ENCODE results near the gene KLHL3. TPM values are rescaled to one million over a fixed set of nuclear protein-coding genes. Genes with fewer than 3 reads are reported as not detected.

Gene KLHL3
- total RNA-seq, 6 donors from 2014 or later: 2.7 to 17.8 (median 5.2) TPM

DNA sequence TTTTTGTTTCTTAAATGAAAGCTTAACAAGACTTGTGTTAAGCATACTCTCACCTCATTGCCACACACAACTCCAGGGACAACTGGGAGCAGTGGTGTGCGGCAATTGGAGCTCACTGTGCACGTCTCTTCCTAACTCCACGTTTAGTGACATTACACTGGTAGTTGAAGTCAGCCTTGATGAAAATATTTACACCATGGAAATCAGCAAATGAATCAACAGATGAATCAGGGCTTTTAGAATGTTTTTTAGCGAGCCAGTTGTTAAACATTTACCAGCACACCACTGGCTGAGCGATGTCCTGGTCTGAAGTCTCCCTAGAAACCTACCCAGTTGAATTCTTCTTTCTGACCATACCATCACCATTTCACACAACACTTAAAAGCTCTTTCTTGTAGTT is 67.3 kb downstream of the KLHL3 start:
- 89 to 94% methylated on average over 5 of the region's 5 CpGs for WGBS, 2 donors
- no peak overlapping the region for H3K27ac ChIP-seq

DNA sequence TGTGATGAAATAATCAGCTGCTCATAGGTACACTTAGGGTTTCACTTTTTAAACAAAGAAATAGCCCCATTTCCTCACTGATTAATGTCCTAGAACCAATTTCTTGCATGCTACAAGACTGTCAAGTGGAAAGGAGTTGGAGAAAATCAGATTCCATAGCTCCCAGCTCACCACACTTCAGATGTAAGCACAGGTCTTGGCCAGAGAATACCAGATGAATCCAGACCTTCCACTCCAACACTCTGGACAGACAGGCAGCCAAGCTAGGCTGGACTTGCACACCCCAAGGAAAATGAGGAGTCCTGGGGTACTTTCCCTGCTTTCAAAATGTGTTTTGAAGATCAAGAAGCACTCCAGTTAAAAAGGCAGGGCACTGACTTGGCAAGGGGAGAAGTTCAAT is 68.5 kb downstream of the KLHL3 start:
- TF ChIP-seq POLR2A (IDR thresholded peaks at IDR 0.05): no peak
- TF ChIP-seq EP300 (IDR thresholded peaks at IDR 0.05): no peak
- no peak for TF ChIP-seq POLR2AphosphoS5 (IDR thresholded peaks at IDR 0.05)
- TF ChIP-seq, protein P1, sequence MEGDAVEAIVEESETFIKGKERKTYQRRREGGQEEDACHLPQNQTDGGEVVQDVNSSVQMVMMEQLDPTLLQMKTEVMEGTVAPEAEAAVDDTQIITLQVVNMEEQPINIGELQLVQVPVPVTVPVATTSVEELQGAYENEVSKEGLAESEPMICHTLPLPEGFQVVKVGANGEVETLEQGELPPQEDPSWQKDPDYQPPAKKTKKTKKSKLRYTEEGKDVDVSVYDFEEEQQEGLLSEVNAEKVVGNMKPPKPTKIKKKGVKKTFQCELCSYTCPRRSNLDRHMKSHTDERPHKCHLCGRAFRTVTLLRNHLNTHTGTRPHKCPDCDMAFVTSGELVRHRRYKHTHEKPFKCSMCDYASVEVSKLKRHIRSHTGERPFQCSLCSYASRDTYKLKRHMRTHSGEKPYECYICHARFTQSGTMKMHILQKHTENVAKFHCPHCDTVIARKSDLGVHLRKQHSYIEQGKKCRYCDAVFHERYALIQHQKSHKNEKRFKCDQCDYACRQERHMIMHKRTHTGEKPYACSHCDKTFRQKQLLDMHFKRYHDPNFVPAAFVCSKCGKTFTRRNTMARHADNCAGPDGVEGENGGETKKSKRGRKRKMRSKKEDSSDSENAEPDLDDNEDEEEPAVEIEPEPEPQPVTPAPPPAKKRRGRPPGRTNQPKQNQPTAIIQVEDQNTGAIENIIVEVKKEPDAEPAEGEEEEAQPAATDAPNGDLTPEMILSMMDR (IDR thresholded peaks at IDR 0.05): no peak
- Histone ChIP-seq H3K27me3 (no peaks in the 10 kb centered on the region), H3K9me3 (no peaks in the 10 kb centered on the region), H3K27ac (peak overlapping the region in 2 of 4 donors; percentile 5 to 24), H3K36me3 (no peaks in the 10 kb centered on the region), H3K4me1 (peaks cover 4 to 18% (median 9%) of the 10 kb centered on the region in 4 donors), H3K4me3 (no peak overlapping the region)
- ATAC-seq (ENCODE audit: low FRiP score in 2 of 2): peak in 1 of 2 donors; percentile 62
- peak in 1 of 2 donors; percentile 41 for DNase-seq

More for the DNA sequence above, 67.3 kb downstream of the KLHL3 start:
- Histone ChIP-seq H3K27me3 (no peaks in the 10 kb centered on the region), H3K4me1 (peaks cover 4 to 18% (median 9%) of the 10 kb centered on the region in 4 donors), H3K36me3 (no peaks in the 10 kb centered on the region), H3K4me3 (no peak overlapping the region), H3K9me3 (no peaks in the 10 kb centered on the region)
- ATAC-seq (ENCODE audit: low FRiP score in 2 of 2) (no peak), DNase-seq (no peak)
- TF ChIP-seq POLR2A (IDR thresholded peaks at IDR 0.05) (no peak), POLR2AphosphoS5 (IDR thresholded peaks at IDR 0.05) (no peak), EP300 (IDR thresholded peaks at IDR 0.05) (no peak)
- TF ChIP-seq, protein P1 (IDR thresholded peaks at IDR 0.05): no peak

DNA sequence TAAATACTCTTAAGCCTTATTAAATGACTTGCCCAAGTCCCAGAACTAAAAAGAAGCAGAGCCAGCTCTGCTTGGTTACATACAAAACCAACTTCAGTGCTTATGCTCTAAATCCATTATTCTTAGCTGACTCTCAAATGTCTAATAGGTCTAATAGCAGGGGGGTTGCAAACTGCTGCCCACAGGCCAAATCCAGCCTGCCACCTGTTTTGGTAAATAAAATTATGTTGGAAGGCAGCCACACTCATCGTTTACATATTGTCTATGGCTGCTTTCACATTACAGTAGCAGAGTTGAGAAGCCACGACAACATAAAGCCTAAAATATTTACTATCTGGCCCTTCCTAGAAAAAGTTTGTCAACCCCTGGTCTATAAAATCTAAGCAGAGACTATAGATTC is 69.0 kb downstream of the KLHL3 start:
- Histone ChIP-seq H3K4me3 (no peak overlapping the region), H3K27me3 (no peaks in the 10 kb centered on the region), H3K36me3 (no peaks in the 10 kb centered on the region), H3K4me1 (peaks cover 4 to 18% (median 9%) of the 10 kb centered on the region in 4 donors), H3K27ac (peak overlapping the region in 2 of 4 donors; percentile 24 to 35), H3K9me3 (no peaks in the 10 kb centered on the region)
- TF ChIP-seq, protein P1 (IDR thresholded peaks at IDR 0.05): no peak
- TF ChIP-seq EP300 (IDR thresholded peaks at IDR 0.05) (no peak), POLR2AphosphoS5 (IDR thresholded peaks at IDR 0.05) (no peak), POLR2A (IDR thresholded peaks at IDR 0.05) (no peak)
- no peak for ATAC-seq (ENCODE audit: low FRiP score in 2 of 2)
- WGBS, 2 donors: 25 to 33% methylated on average over 2 of the region's 2 CpGs
- no peak for DNase-seq

DNA sequence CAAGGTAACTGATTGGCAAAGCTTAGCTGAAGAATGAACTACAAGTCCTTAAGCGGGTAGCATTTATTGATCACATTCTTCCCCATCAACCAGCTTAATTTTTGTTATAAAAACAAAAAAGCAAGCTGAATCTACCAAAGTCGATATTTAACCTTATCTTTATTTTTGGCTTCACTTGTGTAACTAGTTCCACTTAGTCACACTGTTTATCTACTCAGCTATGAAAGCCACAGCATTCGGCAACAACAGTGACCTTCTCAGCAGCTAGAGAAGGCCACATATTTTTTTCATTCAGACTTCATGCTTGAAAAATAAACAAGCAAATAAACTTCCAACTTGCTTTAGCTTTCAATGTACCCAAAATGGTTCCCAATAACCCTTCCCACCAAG is 69.4 kb downstream of the KLHL3 start:
- peak overlapping the region in 1 of 4 donors; percentile 35 for H3K27ac ChIP-seq
- DNase-seq (no peak), ATAC-seq (ENCODE audit: low FRiP score in 2 of 2) (no peak)
- no peaks in the 10 kb centered on the region for H3K36me3 ChIP-seq
- no peaks in the 10 kb centered on the region for H3K9me3 ChIP-seq
- TF ChIP-seq, protein P1 (IDR thresholded peaks at IDR 0.05): no peak
- no peak for TF ChIP-seq POLR2AphosphoS5 (IDR thresholded peaks at IDR 0.05)
- TF ChIP-seq EP300 (IDR thresholded peaks at IDR 0.05): no peak
- TF ChIP-seq POLR2A (IDR thresholded peaks at IDR 0.05): no peak
- 48 to 56% methylated on average over 3 of the region's 3 CpGs for WGBS, 2 donors
- H3K27me3 ChIP-seq: no peaks in the 10 kb centered on the region
- peaks cover 4 to 18% (median 9%) of the 10 kb centered on the region in 4 donors for H3K4me1 ChIP-seq
- no peak overlapping the region for H3K4me3 ChIP-seq

Measured in upper lobe of left lung (tissue), 6 donors.